Tibial artery (tissue), 4 donors: Measurements from ENCODE around the gene RCBTB1.
"Not testable (repeated sequence)": the region's sequence is repeated elsewhere in the genome, so short reads cannot be mapped to it uniquely, and the experiment has no call there.

ENCODE experiments used
- DNase-seq, 2 donors: peaks; one replicate each; pipeline ENCODE4 v3.0.0-alpha.2; 2019
- H3K27ac ChIP-seq, 2 donors: fragments of 200-600 bp; sonication (generic) in 1 of 2; 1 replicate in 1 of 2; 2 replicates in 1 of 2; pipeline ENCODE4 v1.5.1; 2018 to 2019; ENCODE audit warnings: mild to moderate bottlenecking in 1 of 2
- H3K27me3 ChIP-seq, 2 donors: fragments of 200-600 bp; sonication (generic) in 1 of 2; one replicate each; pipeline versions ENCODE4 v1.5.1 to v1.6.0; 2016 to 2019
- H3K36me3 ChIP-seq, 3 donors: fragments of 200-600 bp; sonication (generic) in 2 of 3; one replicate each; pipeline ENCODE4 v1.5.1; 2016 to 2019; ENCODE audit warnings: mild to moderate bottlenecking in 2 of 3
- H3K4me1 ChIP-seq, 4 donors: fragments of 200-600 bp; sonication (generic) in 2 of 4; 1 replicate in 3 of 4; 2 replicates in 1 of 4; pipeline ENCODE4 v1.5.1; 2016 to 2019
- H3K4me3 ChIP-seq, 2 donors: fragments of 200-600 bp; sonication (generic) in 1 of 2; 1 replicate in 1 of 2; 2 replicates in 1 of 2; pipeline ENCODE4 v1.5.1; 2018 to 2019; ENCODE audit warnings: mild to moderate bottlenecking in 2 of 2
- H3K9me3 ChIP-seq, 3 donors: fragments of 200-600 bp; sonication (generic) in 1 of 3; one replicate each; pipeline ENCODE4 v1.5.1; 2016 to 2019
- intact Hi-C: fragments of 100-400 bp; cut with DNase I; formaldehyde crosslinking; loops from one replicate; pipeline ENCODE4 v1.15.0; 2023; ENCODE audit warnings: low total_unique reads
- TF ChIP-seq, protein P1 (sequence below), 2 experiments: fragments of 200-600 bp in 1 of 2; fragments of 450-650 bp in 1 of 2; IDR thresholded peaks; one replicate each; pipeline ENCODE4 v1.5.1; 2017 to 2019; ENCODE audit warnings: antibody characterized with exemption in 2 of 2, mild to moderate bottlenecking in 1 of 2, moderate library complexity in 1 of 2

RCBTB1 gene

DNA sequence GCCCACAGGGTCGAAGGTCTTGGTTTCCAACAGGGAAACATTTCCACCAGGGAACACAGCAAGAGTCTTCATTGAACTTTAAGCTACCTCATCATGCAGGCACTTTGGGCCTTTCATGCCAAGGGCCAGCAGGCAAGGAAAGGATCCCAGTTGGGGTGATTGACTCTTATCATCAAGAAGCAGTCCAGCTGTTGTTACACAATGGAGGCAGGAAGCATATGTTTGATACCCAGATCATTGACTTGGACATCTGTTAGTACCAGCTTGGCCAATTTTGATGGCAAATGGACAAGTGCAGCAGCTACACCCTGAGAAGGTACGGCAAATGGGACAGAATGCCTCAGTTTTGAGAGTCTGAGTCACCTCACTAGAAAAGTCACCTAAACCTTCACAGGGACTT, 10.9 kb upstream of the RCBTB1 start:
- DNase-seq = no peak
- TF ChIP-seq, protein P1, sequence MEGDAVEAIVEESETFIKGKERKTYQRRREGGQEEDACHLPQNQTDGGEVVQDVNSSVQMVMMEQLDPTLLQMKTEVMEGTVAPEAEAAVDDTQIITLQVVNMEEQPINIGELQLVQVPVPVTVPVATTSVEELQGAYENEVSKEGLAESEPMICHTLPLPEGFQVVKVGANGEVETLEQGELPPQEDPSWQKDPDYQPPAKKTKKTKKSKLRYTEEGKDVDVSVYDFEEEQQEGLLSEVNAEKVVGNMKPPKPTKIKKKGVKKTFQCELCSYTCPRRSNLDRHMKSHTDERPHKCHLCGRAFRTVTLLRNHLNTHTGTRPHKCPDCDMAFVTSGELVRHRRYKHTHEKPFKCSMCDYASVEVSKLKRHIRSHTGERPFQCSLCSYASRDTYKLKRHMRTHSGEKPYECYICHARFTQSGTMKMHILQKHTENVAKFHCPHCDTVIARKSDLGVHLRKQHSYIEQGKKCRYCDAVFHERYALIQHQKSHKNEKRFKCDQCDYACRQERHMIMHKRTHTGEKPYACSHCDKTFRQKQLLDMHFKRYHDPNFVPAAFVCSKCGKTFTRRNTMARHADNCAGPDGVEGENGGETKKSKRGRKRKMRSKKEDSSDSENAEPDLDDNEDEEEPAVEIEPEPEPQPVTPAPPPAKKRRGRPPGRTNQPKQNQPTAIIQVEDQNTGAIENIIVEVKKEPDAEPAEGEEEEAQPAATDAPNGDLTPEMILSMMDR (IDR thresholded peaks at IDR 0.05) = no peak
- Histone ChIP-seq H3K27me3 (no peaks in the 10 kb centered on the region), H3K36me3 (no peaks in the 10 kb centered on the region), H3K27ac (no peak overlapping the region), H3K9me3 (no peaks in the 10 kb centered on the region), H3K4me3 (no peak overlapping the region), H3K4me1 (no peaks in the 10 kb centered on the region)
- intact Hi-C loops = no loop called here

DNA sequence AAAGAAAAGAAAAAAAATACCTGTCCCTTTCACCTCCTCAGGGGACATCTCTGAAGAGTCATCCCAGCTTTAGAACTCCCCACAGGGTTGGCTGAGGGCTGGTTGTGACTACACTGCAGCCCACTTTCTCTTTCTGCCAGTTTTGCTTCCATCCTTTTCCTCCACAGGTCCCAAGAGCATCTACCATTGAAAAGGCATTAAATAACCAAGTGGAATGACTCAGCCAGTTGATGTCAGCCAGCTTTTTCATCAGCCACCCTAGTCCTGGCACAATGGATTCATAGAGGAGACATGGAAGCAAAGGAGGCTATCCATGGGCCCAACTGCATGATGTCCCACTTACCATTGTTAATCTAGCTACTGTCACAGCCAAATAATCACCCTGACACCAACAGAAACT, 9.2 kb upstream of the RCBTB1 start:
- DNase-seq = no peak
- no peaks in the 10 kb centered on the region for H3K9me3 ChIP-seq
- TF ChIP-seq, protein P1 (IDR thresholded peaks at IDR 0.05) = no peak
- intact Hi-C loops = no loop called here
- H3K36me3 ChIP-seq = no peaks in the 10 kb centered on the region
- no peak overlapping the region for H3K4me3 ChIP-seq
- H3K27me3 ChIP-seq = no peaks in the 10 kb centered on the region
- H3K27ac ChIP-seq = no peak overlapping the region
- H3K4me1 ChIP-seq = no peaks in the 10 kb centered on the region

DNA sequence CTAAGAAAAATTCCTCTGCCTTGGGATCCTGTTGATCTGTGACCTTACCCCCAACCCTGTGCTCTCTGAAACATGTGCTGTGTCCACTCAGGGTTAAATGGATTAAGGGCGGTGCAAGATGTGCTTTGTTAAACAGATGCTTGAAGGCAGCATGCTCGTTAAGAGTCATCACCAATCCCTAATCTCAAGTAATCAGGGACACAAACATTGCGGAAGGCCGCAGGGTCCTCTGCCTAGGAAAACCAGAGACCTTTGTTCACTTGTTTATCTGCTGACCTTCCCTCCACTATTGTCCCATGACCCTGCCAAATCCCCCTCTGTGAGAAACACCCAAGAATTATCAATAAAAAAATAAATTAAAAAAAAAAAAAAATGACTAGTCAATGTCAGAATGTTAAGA, 8.5 kb upstream of the RCBTB1 start:
- intact Hi-C loops = not testable (repeated sequence)

DNA sequence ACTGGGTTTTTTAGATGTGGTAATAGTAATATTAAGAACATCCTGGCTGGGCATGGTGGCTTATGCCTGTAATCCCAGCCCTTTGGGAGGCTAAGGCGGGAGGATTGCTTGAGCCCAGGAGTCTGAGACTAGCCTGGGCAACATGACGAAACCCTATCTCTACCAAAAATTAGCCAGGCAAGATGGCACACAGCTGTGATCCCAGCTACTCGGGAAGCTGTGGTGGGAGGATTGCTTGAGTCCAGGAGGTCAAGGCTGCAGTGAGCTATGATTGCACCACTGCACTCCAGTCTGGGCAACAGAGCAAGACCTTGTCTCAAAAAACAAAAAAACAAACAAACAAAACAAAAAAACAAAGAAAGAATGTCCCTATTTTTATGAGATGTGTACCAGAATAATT, 5.4 kb upstream of the RCBTB1 start:
- DNase-seq, H3K4me1 ChIP-seq, H3K4me3 ChIP-seq, H3K9me3 ChIP-seq, H3K27me3 ChIP-seq, H3K36me3 ChIP-seq, intact Hi-C loops, H3K27ac ChIP-seq: not testable (repeated sequence)

More for the DNA sequence above, 8.5 kb upstream of the RCBTB1 start:
- H3K9me3 ChIP-seq, H3K36me3 ChIP-seq, DNase-seq, H3K27me3 ChIP-seq, H3K4me1 ChIP-seq, H3K27ac ChIP-seq, H3K4me3 ChIP-seq: not testable (repeated sequence)

DNA sequence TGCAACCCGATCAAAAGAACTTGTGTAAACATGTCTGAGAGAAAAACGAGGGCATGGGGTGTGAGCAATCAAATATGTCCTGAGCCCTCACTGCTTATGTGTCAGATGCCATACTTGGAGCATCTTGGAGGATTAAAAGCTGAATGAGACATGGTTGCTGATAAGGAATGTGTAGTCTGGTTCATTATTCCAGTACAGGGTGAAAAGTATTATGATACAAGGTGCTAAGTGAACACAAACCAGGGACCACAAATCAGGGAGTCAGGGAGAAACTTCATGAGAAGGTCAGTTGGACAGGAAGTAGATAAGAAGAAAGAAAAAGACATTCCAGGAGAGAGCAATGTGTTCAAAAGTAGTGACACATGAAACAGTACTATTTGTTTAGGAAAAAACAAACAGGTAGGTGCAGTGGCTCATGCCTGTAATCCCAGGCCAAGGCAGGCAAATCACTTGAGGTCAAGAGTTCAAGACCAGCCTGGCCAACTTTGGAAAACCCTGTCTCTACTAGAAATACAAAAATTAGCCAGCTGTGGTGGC, 2.0 kb upstream of the RCBTB1 start:
- Histone ChIP-seq H3K27ac (no peak overlapping the region), H3K27me3 (no peaks in the 10 kb centered on the region), H3K9me3 (no peaks in the 10 kb centered on the region), H3K4me1 (peaks cover 0 to 19% (median 5%) of the 10 kb centered on the region in 4 donors), H3K36me3 (peaks cover 0 to 2% (median 0%) of the 10 kb centered on the region in 3 donors), H3K4me3 (no peak overlapping the region)
- TF ChIP-seq, protein P1 (IDR thresholded peaks at IDR 0.05) = no peak
- DNase-seq = no peak
- intact Hi-C loops = loop anchor here (10.0 kb wide), 1 partner anchor 143 kb away; the partner anchor contains the start of genes CAB39L and SETDB2

DNA sequence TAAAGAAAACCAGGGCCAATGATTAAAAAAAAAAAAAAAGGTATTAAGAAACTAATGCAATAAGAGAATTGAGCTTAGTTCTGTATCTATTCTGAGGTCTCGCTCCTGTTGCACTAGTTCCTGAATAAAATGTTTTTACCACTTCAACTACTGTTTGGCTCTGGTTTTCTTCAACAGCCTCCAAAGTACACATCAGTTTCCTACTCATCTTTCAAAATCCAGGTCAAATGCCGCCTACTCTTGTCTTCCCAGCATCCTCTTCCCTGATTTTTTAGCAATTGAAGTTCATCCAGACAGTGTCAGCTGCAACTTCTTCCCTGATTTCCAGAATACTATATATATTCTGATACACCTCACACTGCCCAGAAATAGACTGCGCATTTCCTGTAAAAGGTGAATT, 1.4 kb upstream of the RCBTB1 start:
- intact Hi-C loops = loop anchor here (10.0 kb wide), 1 partner anchor 142 kb away; the partner anchor contains the start of genes CAB39L and SETDB2
- DNase-seq = no peak
- H3K36me3 ChIP-seq = peaks cover 0 to 6% (median 0%) of the 10 kb centered on the region in 3 donors
- peaks cover 0 to 19% (median 5%) of the 10 kb centered on the region in 4 donors for H3K4me1 ChIP-seq
- H3K4me3 ChIP-seq = no peak overlapping the region
- TF ChIP-seq, protein P1 (IDR thresholded peaks at IDR 0.05) = no peak
- no peaks in the 10 kb centered on the region for H3K9me3 ChIP-seq
- H3K27ac ChIP-seq = no peak overlapping the region
- H3K27me3 ChIP-seq = no peaks in the 10 kb centered on the region
